Measurements from ENCODE around the gene RAD52.

DNA sequence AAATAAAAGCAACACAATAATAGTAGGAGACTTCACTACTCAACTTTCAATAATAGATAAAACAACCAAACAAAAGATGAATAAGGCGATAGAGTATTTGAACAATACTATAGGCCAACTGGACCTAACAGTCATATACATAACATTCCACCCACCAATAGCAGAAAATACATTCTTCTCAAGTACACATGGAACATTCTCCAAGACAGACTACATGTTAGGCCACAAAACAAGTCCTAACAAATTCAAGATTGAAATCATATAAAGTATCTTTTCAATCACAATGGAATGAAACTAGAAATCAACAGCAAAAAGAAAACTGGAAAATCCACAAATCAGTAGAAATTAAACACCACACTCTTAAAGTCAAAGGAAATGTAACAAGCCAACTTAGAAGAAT is 28.8 kb downstream of the RAD52 start:
- TF ChIP-seq, protein P1, sequence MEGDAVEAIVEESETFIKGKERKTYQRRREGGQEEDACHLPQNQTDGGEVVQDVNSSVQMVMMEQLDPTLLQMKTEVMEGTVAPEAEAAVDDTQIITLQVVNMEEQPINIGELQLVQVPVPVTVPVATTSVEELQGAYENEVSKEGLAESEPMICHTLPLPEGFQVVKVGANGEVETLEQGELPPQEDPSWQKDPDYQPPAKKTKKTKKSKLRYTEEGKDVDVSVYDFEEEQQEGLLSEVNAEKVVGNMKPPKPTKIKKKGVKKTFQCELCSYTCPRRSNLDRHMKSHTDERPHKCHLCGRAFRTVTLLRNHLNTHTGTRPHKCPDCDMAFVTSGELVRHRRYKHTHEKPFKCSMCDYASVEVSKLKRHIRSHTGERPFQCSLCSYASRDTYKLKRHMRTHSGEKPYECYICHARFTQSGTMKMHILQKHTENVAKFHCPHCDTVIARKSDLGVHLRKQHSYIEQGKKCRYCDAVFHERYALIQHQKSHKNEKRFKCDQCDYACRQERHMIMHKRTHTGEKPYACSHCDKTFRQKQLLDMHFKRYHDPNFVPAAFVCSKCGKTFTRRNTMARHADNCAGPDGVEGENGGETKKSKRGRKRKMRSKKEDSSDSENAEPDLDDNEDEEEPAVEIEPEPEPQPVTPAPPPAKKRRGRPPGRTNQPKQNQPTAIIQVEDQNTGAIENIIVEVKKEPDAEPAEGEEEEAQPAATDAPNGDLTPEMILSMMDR (IDR thresholded peaks at IDR 0.05), result no peak
- no peak for TF ChIP-seq POLR2A (IDR thresholded peaks at IDR 0.05)
